ENCODE results near the gene KCNIP4.

KCNIP4 gene

GRCh38 chr4:21097865-21098264 lies 850.7 kb downstream of the KCNIP4 start:
- H3K36me3 ChIP-seq (ENCODE audit: control insufficient read depth, insufficient read depth, low read length): no peaks in the 10 kb centered on the region
- no peaks in the 10 kb centered on the region for H3K4me1 ChIP-seq (ENCODE audit: control insufficient read depth, insufficient read depth, low read length, poor library complexity, severe bottlenecking)
- no peak overlapping the region for H3K27ac ChIP-seq (ENCODE audit: low read depth, low read length, severe bottlenecking)
- no CpG with 5 or more reads among the region's 1 CpG for WGBS, 2 experiments (ENCODE audit: insufficient coverage in 2 of 2)
- H3K4me3 ChIP-seq (ENCODE audit: extremely low read depth, insufficient read depth, low read length, poor library complexity, severe bottlenecking): no peak overlapping the region
- no peaks in the 10 kb centered on the region for H3K9me3 ChIP-seq (ENCODE audit: control insufficient read depth, low read length)

GRCh38 chr4:21097026-21097425 lies 851.5 kb downstream of the KCNIP4 start:
- Histone ChIP-seq H3K27ac (ENCODE audit: low read depth, low read length, severe bottlenecking) (no peak overlapping the region), H3K4me3 (ENCODE audit: extremely low read depth, insufficient read depth, low read length, poor library complexity, severe bottlenecking) (no peak overlapping the region), H3K36me3 (ENCODE audit: control insufficient read depth, insufficient read depth, low read length) (no peaks in the 10 kb centered on the region), H3K4me1 (ENCODE audit: control insufficient read depth, insufficient read depth, low read length, poor library complexity, severe bottlenecking) (no peaks in the 10 kb centered on the region), H3K9me3 (ENCODE audit: control insufficient read depth, low read length) (no peaks in the 10 kb centered on the region)
- WGBS, 2 experiments (ENCODE audit: insufficient coverage in 2 of 2): no CpG with 5 or more reads among the region's 1 CpG

GRCh38 chr4:21092531-21092930 lies 856.0 kb downstream of the KCNIP4 start:
- Histone ChIP-seq H3K9me3 (ENCODE audit: control insufficient read depth, low read length) (no peaks in the 10 kb centered on the region), H3K4me1 (ENCODE audit: control insufficient read depth, insufficient read depth, low read length, poor library complexity, severe bottlenecking) (no peaks in the 10 kb centered on the region), H3K27ac (ENCODE audit: low read depth, low read length, severe bottlenecking) (no peak overlapping the region), H3K36me3 (ENCODE audit: control insufficient read depth, insufficient read depth, low read length) (no peaks in the 10 kb centered on the region), H3K4me3 (ENCODE audit: extremely low read depth, insufficient read depth, low read length, poor library complexity, severe bottlenecking) (no peak overlapping the region)
- WGBS, 2 experiments (ENCODE audit: insufficient coverage in 2 of 2): no CpG with 5 or more reads among the region's 1 CpG

- 100% methylated on average over 1 of the region's 4 CpGs; no CpG with 5 or more reads in 1 of the 2 experiments for WGBS, 2 experiments (ENCODE audit: insufficient coverage in 2 of 2)
Observed at GRCh38 chr4:21090094-21090666, 858.4 kb downstream of the KCNIP4 start.

GRCh38 chr4:21083413-21083812 lies 865.2 kb downstream of the KCNIP4 start:
- no peaks in the 10 kb centered on the region for H3K36me3 ChIP-seq (ENCODE audit: control insufficient read depth, insufficient read depth, low read length)
- no peaks in the 10 kb centered on the region for H3K9me3 ChIP-seq (ENCODE audit: control insufficient read depth, low read length)
- no peak overlapping the region for H3K4me3 ChIP-seq (ENCODE audit: extremely low read depth, insufficient read depth, low read length, poor library complexity, severe bottlenecking)
- H3K27ac ChIP-seq (ENCODE audit: low read depth, low read length, severe bottlenecking): no peak overlapping the region
- peaks cover 11% of the 10 kb centered on the region for H3K4me1 ChIP-seq (ENCODE audit: control insufficient read depth, insufficient read depth, low read length, poor library complexity, severe bottlenecking)

More at GRCh38 chr4:21090094-21090666, 858.4 kb downstream of the KCNIP4 start:
- Histone ChIP-seq H3K4me3 (ENCODE audit: extremely low read depth, insufficient read depth, low read length, poor library complexity, severe bottlenecking) (no peak overlapping the region), H3K4me1 (ENCODE audit: control insufficient read depth, insufficient read depth, low read length, poor library complexity, severe bottlenecking) (no peaks in the 10 kb centered on the region), H3K36me3 (ENCODE audit: control insufficient read depth, insufficient read depth, low read length) (no peaks in the 10 kb centered on the region), H3K27ac (ENCODE audit: low read depth, low read length, severe bottlenecking) (no peak overlapping the region), H3K9me3 (ENCODE audit: control insufficient read depth, low read length) (no peaks in the 10 kb centered on the region)

- WGBS, 2 experiments (ENCODE audit: insufficient coverage in 2 of 2): 91 to 100% methylated on average over 2 of the region's 2 CpGs
Observed at GRCh38 chr4:21077967-21078366, 870.6 kb downstream of the KCNIP4 start.

GRCh38 chr4:21067351-21067750 lies 881.2 kb downstream of the KCNIP4 start:
- H3K27ac ChIP-seq (ENCODE audit: low read depth, low read length, severe bottlenecking): no peak overlapping the region
- no peaks in the 10 kb centered on the region for H3K9me3 ChIP-seq (ENCODE audit: control insufficient read depth, low read length)
- no peaks in the 10 kb centered on the region for H3K4me1 ChIP-seq (ENCODE audit: control insufficient read depth, insufficient read depth, low read length, poor library complexity, severe bottlenecking)
- no peak overlapping the region for H3K4me3 ChIP-seq (ENCODE audit: extremely low read depth, insufficient read depth, low read length, poor library complexity, severe bottlenecking)
- 100% methylated on average over 1 of the region's 1 CpG; no CpG with 5 or more reads in 1 of the 2 experiments for WGBS, 2 experiments (ENCODE audit: insufficient coverage in 2 of 2)
- no peaks in the 10 kb centered on the region for H3K36me3 ChIP-seq (ENCODE audit: control insufficient read depth, insufficient read depth, low read length)

More at GRCh38 chr4:21077967-21078366, 870.6 kb downstream of the KCNIP4 start:
- no peak overlapping the region for H3K27ac ChIP-seq (ENCODE audit: low read depth, low read length, severe bottlenecking)
- H3K4me1 ChIP-seq (ENCODE audit: control insufficient read depth, insufficient read depth, low read length, poor library complexity, severe bottlenecking): no peaks in the 10 kb centered on the region
- no peaks in the 10 kb centered on the region for H3K9me3 ChIP-seq (ENCODE audit: control insufficient read depth, low read length)
- no peak overlapping the region for H3K4me3 ChIP-seq (ENCODE audit: extremely low read depth, insufficient read depth, low read length, poor library complexity, severe bottlenecking)
- no peaks in the 10 kb centered on the region for H3K36me3 ChIP-seq (ENCODE audit: control insufficient read depth, insufficient read depth, low read length)

- H3K9me3 ChIP-seq (ENCODE audit: control insufficient read depth, low read length): no peaks in the 10 kb centered on the region
- 100% methylated on average over 1 of the region's 1 CpG; no CpG with 5 or more reads in 1 of the 2 experiments for WGBS, 2 experiments (ENCODE audit: insufficient coverage in 2 of 2)
- no peak overlapping the region for H3K4me3 ChIP-seq (ENCODE audit: extremely low read depth, insufficient read depth, low read length, poor library complexity, severe bottlenecking)
Observed at GRCh38 chr4:21061902-21062301, 886.7 kb downstream of the KCNIP4 start.

GRCh38 chr4:21046141-21046540 lies 902.4 kb downstream of the KCNIP4 start:
- Histone ChIP-seq H3K4me1 (ENCODE audit: control insufficient read depth, insufficient read depth, low read length, poor library complexity, severe bottlenecking) (no peaks in the 10 kb centered on the region), H3K36me3 (ENCODE audit: control insufficient read depth, insufficient read depth, low read length) (no peaks in the 10 kb centered on the region), H3K9me3 (ENCODE audit: control insufficient read depth, low read length) (no peaks in the 10 kb centered on the region), H3K4me3 (ENCODE audit: extremely low read depth, insufficient read depth, low read length, poor library complexity, severe bottlenecking) (no peak overlapping the region), H3K27ac (ENCODE audit: low read depth, low read length, severe bottlenecking) (no peak overlapping the region)
- WGBS, 2 experiments (ENCODE audit: insufficient coverage in 2 of 2): no CpG with 5 or more reads among the region's 1 CpG

More at GRCh38 chr4:21061902-21062301, 886.7 kb downstream of the KCNIP4 start:
- H3K36me3 ChIP-seq (ENCODE audit: control insufficient read depth, insufficient read depth, low read length): no peaks in the 10 kb centered on the region
- no peak overlapping the region for H3K27ac ChIP-seq (ENCODE audit: low read depth, low read length, severe bottlenecking)
- H3K4me1 ChIP-seq (ENCODE audit: control insufficient read depth, insufficient read depth, low read length, poor library complexity, severe bottlenecking): no peaks in the 10 kb centered on the region

GRCh38 chr4:21045119-21045518 lies 903.5 kb downstream of the KCNIP4 start:
- 67 to 82% methylated on average over 1 of the region's 1 CpG for WGBS, 2 experiments (ENCODE audit: insufficient coverage in 2 of 2)
- Histone ChIP-seq H3K4me1 (ENCODE audit: control insufficient read depth, insufficient read depth, low read length, poor library complexity, severe bottlenecking) (no peaks in the 10 kb centered on the region), H3K9me3 (ENCODE audit: control insufficient read depth, low read length) (no peaks in the 10 kb centered on the region)

GRCh38 chr4:21041708-21042107 lies 906.9 kb downstream of the KCNIP4 start:
- Histone ChIP-seq H3K4me1 (ENCODE audit: control insufficient read depth, insufficient read depth, low read length, poor library complexity, severe bottlenecking) (no peaks in the 10 kb centered on the region), H3K4me3 (ENCODE audit: extremely low read depth, insufficient read depth, low read length, poor library complexity, severe bottlenecking) (no peak overlapping the region), H3K36me3 (ENCODE audit: control insufficient read depth, insufficient read depth, low read length) (no peaks in the 10 kb centered on the region), H3K27ac (ENCODE audit: low read depth, low read length, severe bottlenecking) (no peak overlapping the region), H3K9me3 (ENCODE audit: control insufficient read depth, low read length) (no peaks in the 10 kb centered on the region)
- WGBS, 2 experiments (ENCODE audit: insufficient coverage in 2 of 2): 31 to 67% methylated on average over 1 to 2 of the region's 3 CpGs

More at GRCh38 chr4:21045119-21045518, 903.5 kb downstream of the KCNIP4 start:
- H3K27ac ChIP-seq (ENCODE audit: low read depth, low read length, severe bottlenecking): no peak overlapping the region
- no peaks in the 10 kb centered on the region for H3K36me3 ChIP-seq (ENCODE audit: control insufficient read depth, insufficient read depth, low read length)
- H3K4me3 ChIP-seq (ENCODE audit: extremely low read depth, insufficient read depth, low read length, poor library complexity, severe bottlenecking): no peak overlapping the region

Data from mesodermal cell (in vitro differentiated cells).